K562 (cell line): ENCODE results near the gene DTD1. TPM values are rescaled to one million over a fixed set of nuclear protein-coding genes. Genes with fewer than 3 reads are reported as not detected.

Experiments used
- ATAC-seq: fragments of 200-7000 bp; cut with Tn5 transposase; 3 replicates; pipeline ENCODE4 v1.9.1; 2020; ENCODE audit warnings: moderate library complexity
- BruUV-seq: library from RNA; stranded (reverse); fragments of 400-500 nt; replicated peaks from 2 replicates; lab custom pipeline; 2021; lab: Mats Ljungman, UMichigan
- CTCF ChIA-PET: fragments of 300-600 bp; formaldehyde crosslinking; extraction: SDS; loops from one replicate; lab custom pipeline; 2021; ENCODE audit warnings: low intra/inter-chr PET ratio; lab: Yijun Ruan, JAX
- POLR2A ChIA-PET: fragments of 300-600, 350-650 bp; sonication (Branson Sonifier 250); formaldehyde crosslinking; extraction: SDS; loops from one replicate; lab custom pipeline; 2021; ENCODE audit warnings: antibody characterized with exemption, inconsistent platforms; lab: Yijun Ruan, JAX
- DNase-seq, 4 experiments: peaks; one replicate each; pipeline versions ENCODE4 v3.0.0 to v3.0.0-alpha.2; 2011 to 2018; ENCODE audit warnings: low spot score in 3 of 4, mixed read lengths in 3 of 4; ENCODE audit errors: extremely low read depth in 1 of 4
- FAIRE-seq: peaks from 2 replicates; lab custom pipeline; 2011; peaks lifted over from hg19 to GRCh38; lab: Jason Lieb, UNC
- H2AFZ ChIP-seq: 2 replicates; pipeline ENCODE4 v1.6.0; 2011; ENCODE audit warnings: low read depth, low read length, control low read depth, inconsistent platforms
- H3K27ac ChIP-seq: fragments of 200-600 bp; 3 replicates; pipeline ENCODE4 v1.8.0; 2011; ENCODE audit warnings: low read depth, mild to moderate bottlenecking, control low read depth, inconsistent platforms, low read length, moderate library complexity, mixed read lengths; ENCODE audit errors: extremely low read depth
- H3K27me3 ChIP-seq, 2 experiments: fragments of 300-600 bp in 1 of 2; 2 replicates in 1 of 2; 3 replicates in 1 of 2; pipeline versions ENCODE4 v1.6.0 to v1.8.0; 2011; ENCODE audit warnings: inconsistent platforms in 2 of 2, low read length in 2 of 2, mild to moderate bottlenecking in 1 of 2, mixed read lengths in 1 of 2, moderate library complexity in 1 of 2; ENCODE audit not compliant: control insufficient read depth in 2 of 2, insufficient read depth in 2 of 2
- H3K36me3 ChIP-seq: fragments of 300-600 bp; 3 replicates; pipeline ENCODE4 v1.8.0; 2011; ENCODE audit warnings: mild to moderate bottlenecking, low read length, inconsistent platforms; ENCODE audit not compliant: control insufficient read depth, insufficient read depth
- H3K4me1 ChIP-seq, 2 experiments: fragments of 200-600 bp in 1 of 2; replicated peaks in 1 of 2; 2 replicates in 1 of 2; 3 replicates in 1 of 2; pipeline versions ENCODE4 v1.5.1 to v1.8.0; 2011; ENCODE audit warnings: inconsistent platforms in 2 of 2, low read length in 2 of 2, mild to moderate bottlenecking in 1 of 2, mixed read lengths in 1 of 2, moderate library complexity in 1 of 2; ENCODE audit not compliant: control insufficient read depth in 2 of 2, insufficient read depth in 2 of 2
- H3K4me2 ChIP-seq: 2 replicates; pipeline ENCODE4 v1.6.1; 2011; ENCODE audit warnings: low read length, control low read depth, inconsistent platforms, mixed read lengths; ENCODE audit not compliant: insufficient read depth
- H3K4me3 ChIP-seq: fragments of 200-600 bp; sonication (generic), shearing (Covaris generic); 2 replicates; pipeline ENCODE4 v1.5.1; 2016; ENCODE audit warnings: control low read depth, inconsistent platforms
- H3K79me2 ChIP-seq: fragments of 200-600 bp; 3 replicates; pipeline ENCODE4 v1.8.0; 2011; ENCODE audit warnings: low read length, inconsistent platforms; ENCODE audit not compliant: control insufficient read depth, insufficient read depth
- H3K9ac ChIP-seq, 2 experiments: 2 replicates each; pipeline versions ENCODE4 v1.6.0 to v1.6.1; 2011; ENCODE audit warnings: low read depth in 2 of 2, low read length in 2 of 2, control low read depth in 1 of 2, inconsistent platforms in 1 of 2, mild to moderate bottlenecking in 1 of 2, mixed read lengths in 1 of 2; ENCODE audit not compliant: insufficient read depth in 1 of 2
- H3K9me1 ChIP-seq: one replicate; pipeline ENCODE4 v1.6.0; 2011; ENCODE audit warnings: inconsistent platforms, mild to moderate bottlenecking, low read length, moderate library complexity; ENCODE audit not compliant: control insufficient read depth, insufficient read depth
- H3K9me3 ChIP-seq: replicated peaks from 2 replicates; pipeline ENCODE4 v1.5.1; 2011; ENCODE audit warnings: low read depth, low read length, inconsistent platforms; ENCODE audit not compliant: control insufficient read depth, insufficient read depth
- H4K20me1 ChIP-seq: replicated peaks from 2 replicates; pipeline ENCODE4 v1.6.1; 2011; ENCODE audit warnings: low read length, inconsistent platforms, mixed read lengths; ENCODE audit not compliant: control insufficient read depth, insufficient read depth
- CREBBP ChIP-seq: IDR thresholded peaks from one replicate; pipeline ENCODE4 v1.6.1; 2012; ENCODE audit warnings: low read depth, mild to moderate bottlenecking, control low read depth, inconsistent platforms, low read length
- LEF1 ChIP-seq: fragments of 450-650 bp; IDR thresholded peaks from 2 replicates; pipeline ENCODE4 v1.6.1; 2016; ENCODE audit warnings: mild to moderate bottlenecking
- PATZ1 ChIP-seq: fragments of 250-450 bp; sonication (Bioruptor Pico); IDR thresholded peaks from 2 replicates; pipeline ENCODE4 v1.5.0; 2020; ENCODE audit warnings: mild to moderate bottlenecking, borderline replicate concordance
- STAT5B ChIP-seq: fragments of 250-450 bp; sonication (Bioruptor Pico); IDR thresholded peaks from 2 replicates; pipeline ENCODE4 v1.8.0; 2021; ENCODE audit warnings: mild to moderate bottlenecking, inconsistent platforms
- TFAP4 ChIP-seq: sonication (generic); formaldehyde crosslinking; IDR thresholded peaks from 2 replicates; pipeline ENCODE4 v1.8.0; 2022; ENCODE audit warnings: missing genetic modification reagents, mild to moderate bottlenecking, moderate library complexity, borderline replicate concordance
- ZNF174 ChIP-seq: fragments of 250-450 bp; sonication (Bioruptor Pico); IDR thresholded peaks from 2 replicates; pipeline ENCODE4 v1.4.0; 2020; ENCODE audit warnings: mild to moderate bottlenecking
- ZNF592 ChIP-seq: fragments of 450-650 bp; IDR thresholded peaks from 2 replicates; pipeline ENCODE4 v1.6.1; 2017; ENCODE audit warnings: antibody characterized with exemption, mild to moderate bottlenecking
- WGBS: fragments of 100-300 bp; shearing (Covaris generic); methylation state at CpG from one replicate; pipeline ENCODE4 v1.1.6; 2016; ENCODE audit warnings: low coverage, mixed read lengths; ENCODE audit not compliant: insufficient coverage; ENCODE audit errors: missing lambda C conversion rate; 5-methylcytosine and 5-hydroxymethylcytosine counted together
- in situ Hi-C: fragments of 300-500 bp; cut with MboI; formaldehyde crosslinking; loops from 4 replicates; pipeline ENCODE4 v1.15.0; 2018; ENCODE audit warnings: inconsistent platforms, mixed read lengths
- intact Hi-C: fragments of 100-400 bp; cut with micrococcal nuclease; formaldehyde crosslinking; loops from 2 replicates; pipeline ENCODE4 v1.14.2; 2022
- polyA plus RNA-seq, 8 experiments: library from polyadenylated mRNA; depleted of rRNA in 4 of 8; stranded (reverse) in 5 of 8; unstranded in 3 of 8; fragments of >200 nt; fragmentation: Nextera tagmentation in 2 of 8; fragmentation: Illumina TruSeq in 1 of 8; extraction: Ambion mirVana in 2 of 8; extraction: Trizol in 1 of 8; gene quantifications; 2 replicates each; pipeline versions ENCODE4 v1.2.1 to v1.2.3, GENCODE V29; 2011 to 2014; ENCODE audit warnings: inconsistent platforms in 1 of 8, missing spikeins in 1 of 8
- total RNA-seq, 7 experiments: library from RNA; depleted of rRNA in 6 of 7; stranded (reverse); fragments of >200 nt in 6 of 7; fragmentation: Illumina TruSeq in 2 of 7; extraction: Trizol in 2 of 7; gene quantifications; 2 replicates each; pipeline versions ENCODE4 v1.2.1 to v1.2.3, GENCODE V29; 2011 to 2021; ENCODE audit warnings: low replicate concordance in 1 of 7

The DTD1 gene
- total and polyA plus RNA-seq, 9 of the 15 experiments (the other 6 are each of a cell fraction or from before 2014, with no cell fraction given) = 5.7 to 28.6 (median 26.8) TPM

GRCh38 chr20:18794428-18794787, 206.6 kb downstream of the DTD1 start:
- Histone ChIP-seq H3K9me3 (no peaks in the 10 kb centered on the region), H3K9me1 (no peaks in the 10 kb centered on the region), H3K79me2 (no peaks in the 10 kb centered on the region), H3K4me3 (peak overlapping the region; percentile 48), H4K20me1 (no peaks in the 10 kb centered on the region), H3K27ac (no peak overlapping the region; the same call in 2 of the 3 replicates), H2AFZ (peak overlapping the region; percentile 86), H3K4me2 (peak overlapping the region; percentile 88), H3K36me3 (no peaks in the 10 kb centered on the region), H3K27me3 (no peaks in the 10 kb centered on the region), H3K9ac (peak overlapping the region in 1 of 2 experiments; percentile 52; a peak in 2 of 4 replicates), H3K4me1 (no peaks in the 10 kb centered on the region)
- in situ Hi-C loops (no loop called here), intact Hi-C loops (loop anchor here (10.0 kb wide), 1 partner anchor 160 kb away; no protein-coding TSS in a partner anchor)
- FAIRE-seq (no peak), DNase-seq (no peak), ATAC-seq (no peak)
- WGBS = 33% methylated on average over 3 of the region's 3 CpGs
- ChIA-PET CTCF (no interaction called here), POLR2A (interaction anchor here (0.6 to 1.0 kb wide), 3 partner anchors 16 to 292 kb away, joined by 3 to 5 read pairs (median 3); no protein-coding TSS in a partner anchor)
- TF ChIP-seq STAT5B = no peak
- TSS peak; percentile 84 for BruUV-seq

- POLR2A ChIA-PET = no interaction called here
- TF ChIP-seq CREBBP = no peak
- TF ChIP-seq PATZ1 (CRISPR knock-in tag) = no peak
- no peak for TF ChIP-seq ZNF592
- no peak for TF ChIP-seq TFAP4
- TF ChIP-seq LEF1 = no peak
- TF ChIP-seq ZNF174 (CRISPR knock-in tag) = no peak
Observed at GRCh38 chr20:18795366-18795765, 207.5 kb downstream of the DTD1 start.

More at GRCh38 chr20:18795366-18795765, 207.5 kb downstream of the DTD1 start:
- ATAC-seq = no peak
- no peaks in the 10 kb centered on the region for H3K27me3 ChIP-seq
- no peaks in the 10 kb centered on the region for H3K36me3 ChIP-seq
- FAIRE-seq = no peak
- no peak overlapping the region for H2AFZ ChIP-seq
- CTCF ChIA-PET = no interaction called here
- intact Hi-C loops = loop anchor here (10.0 kb wide), 1 partner anchor 161 kb away; no protein-coding TSS in a partner anchor
- BruUV-seq = no TSS peak
- no peaks in the 10 kb centered on the region for H3K9me1 ChIP-seq
- no peak overlapping the region for H3K27ac ChIP-seq
- H3K9me3 ChIP-seq = no peaks in the 10 kb centered on the region
- H3K4me2 ChIP-seq = no peak overlapping the region
- no peak overlapping the region for H3K4me3 ChIP-seq
- WGBS = 48% methylated on average over 3 of the region's 4 CpGs
- no peak overlapping the region for H3K9ac ChIP-seq
- H4K20me1 ChIP-seq = no peaks in the 10 kb centered on the region
- H3K79me2 ChIP-seq = no peaks in the 10 kb centered on the region
- no peak for DNase-seq
- in situ Hi-C loops = no loop called here
- H3K4me1 ChIP-seq = no peaks in the 10 kb centered on the region
